ENCODE measurements around the gene SERGEF.

Gene SERGEF

DNA sequence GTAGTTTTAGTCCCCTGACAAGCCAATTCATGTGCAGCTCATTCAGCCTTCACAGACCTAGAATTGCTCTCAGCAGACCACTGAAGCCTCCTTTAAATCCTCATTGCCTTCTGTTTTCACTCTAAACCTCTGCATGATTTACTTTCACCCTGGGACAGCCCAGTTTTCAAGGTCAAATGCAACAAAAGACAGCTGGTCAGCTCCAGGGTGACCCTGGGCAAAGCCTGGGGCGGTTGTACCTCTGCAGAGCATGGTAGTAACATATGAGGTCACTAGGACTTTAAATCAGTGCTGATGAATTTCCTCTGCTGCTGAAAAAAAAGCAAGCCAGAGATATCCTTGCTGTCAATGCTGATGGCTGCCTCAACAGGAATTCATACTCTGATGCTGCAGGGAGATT is 62.2 kb downstream of the SERGEF start:
- DNase-seq, result no peak

DNA sequence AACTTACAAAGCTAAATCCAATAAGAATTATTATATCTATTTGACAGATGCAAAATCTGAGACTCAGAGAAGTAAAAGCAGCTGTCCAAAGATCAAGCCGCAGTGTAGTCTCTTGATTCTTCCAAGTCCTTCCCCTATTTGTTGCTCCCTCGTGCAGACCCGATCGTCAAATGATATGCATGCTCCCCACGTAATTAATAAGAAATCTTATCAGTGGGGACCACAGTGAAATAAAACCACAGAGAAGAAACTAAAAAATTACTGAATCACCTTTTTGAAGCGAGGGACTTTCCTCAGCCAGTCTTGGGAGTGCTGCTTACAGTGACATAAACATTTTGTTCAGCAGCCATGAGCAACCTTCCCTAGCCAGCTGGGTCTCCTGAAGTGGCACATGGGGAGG is 64.6 kb downstream of the SERGEF start:
- DNase-seq, result no peak

DNA sequence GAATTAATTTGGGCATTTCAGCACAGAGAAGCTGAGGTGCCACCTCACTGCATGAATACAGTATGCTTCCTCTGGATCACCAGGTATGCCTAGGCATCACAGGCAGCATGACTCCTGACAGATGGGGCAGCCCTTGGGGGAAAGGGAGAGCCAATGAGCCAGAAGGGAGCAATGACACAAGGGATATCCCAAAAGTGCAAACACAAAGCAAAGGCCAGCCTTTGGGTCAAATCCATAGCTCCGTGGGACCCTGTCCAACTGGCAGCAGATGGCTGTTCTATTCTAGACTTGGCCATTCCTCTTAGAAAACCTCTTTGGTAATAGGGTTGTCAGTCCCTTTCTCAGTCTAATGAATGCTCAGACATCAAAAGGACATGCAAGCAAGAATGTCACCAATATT is 73.3 kb downstream of the SERGEF start:
- no peak for DNase-seq

DNA sequence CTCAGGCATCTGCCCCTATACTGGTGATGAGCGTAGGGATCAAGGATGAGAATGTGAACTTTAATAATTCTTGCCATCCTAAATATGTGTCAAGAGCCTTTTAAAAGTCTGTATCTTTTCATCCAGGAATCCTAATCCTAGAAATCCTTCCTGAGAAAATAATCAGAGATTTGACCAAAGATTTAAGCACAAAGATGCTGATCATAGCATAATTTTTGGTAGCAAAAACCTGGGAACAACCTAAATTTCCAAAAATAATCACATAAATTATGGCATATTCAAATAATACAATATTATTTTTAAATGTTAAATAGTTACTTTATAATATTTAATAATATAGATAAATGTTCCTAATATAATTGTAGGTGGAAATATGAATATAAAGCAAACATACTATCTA is 76.1 kb downstream of the SERGEF start:
- no peak for DNase-seq

DNA sequence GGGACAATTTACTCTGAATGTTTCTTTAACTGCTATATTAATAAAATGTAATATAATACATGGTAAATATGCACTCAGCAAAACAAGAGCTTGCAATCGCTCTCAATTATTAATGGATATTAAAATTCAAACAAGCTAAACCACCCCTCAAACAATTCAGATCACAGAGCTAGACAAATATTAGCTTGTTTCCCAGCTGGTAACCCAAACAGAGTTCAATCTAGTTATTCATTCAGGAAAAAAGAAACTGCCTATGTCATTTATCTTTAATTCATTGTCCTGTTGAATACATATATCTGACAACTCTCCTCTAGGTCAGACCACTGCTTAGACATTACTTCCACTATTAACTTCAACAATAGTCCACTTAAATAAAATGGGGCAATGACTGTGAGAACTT is 78.7 kb downstream of the SERGEF start:
- no peak for DNase-seq

DNA sequence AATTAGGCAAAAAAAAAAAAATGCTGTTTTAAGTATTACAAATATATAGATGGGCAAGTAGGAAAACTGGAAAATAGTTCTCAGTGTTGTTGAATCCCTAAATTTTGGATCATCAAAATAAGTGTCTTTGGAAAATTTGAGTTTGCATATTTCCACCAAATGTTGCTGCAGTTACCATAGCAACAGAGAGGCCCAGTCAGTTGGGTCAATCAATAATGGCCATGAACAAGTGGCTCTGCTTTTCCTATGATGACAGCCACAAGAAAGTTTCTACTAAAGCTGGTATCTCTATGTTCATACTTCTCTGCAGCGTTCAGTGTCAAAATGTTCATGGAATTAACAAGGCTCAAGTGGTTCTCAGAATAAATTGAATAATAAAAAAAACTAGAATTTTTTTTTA is 79.1 kb downstream of the SERGEF start:
- no peak for DNase-seq

DNA sequence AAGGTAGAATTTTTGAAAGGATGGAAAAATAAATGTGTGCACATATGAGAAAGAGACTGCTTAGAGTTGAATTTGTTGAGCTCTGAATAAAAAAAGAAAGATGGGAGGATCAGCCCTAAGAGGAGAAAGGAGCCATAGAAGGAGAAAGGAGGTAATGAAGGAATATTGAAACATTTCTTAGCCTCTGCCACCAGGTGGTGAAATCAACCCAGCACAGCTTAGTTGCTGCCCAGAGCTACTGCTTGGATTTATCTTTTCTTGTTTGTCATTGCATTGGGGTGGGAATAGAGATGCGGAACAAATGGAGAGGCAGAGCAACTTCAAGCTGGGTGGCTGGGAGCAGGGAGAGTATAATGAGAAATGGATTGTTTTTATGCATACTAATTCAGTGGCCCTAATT is 80.4 kb downstream of the SERGEF start:
- DNase-seq, result no peak

DNA sequence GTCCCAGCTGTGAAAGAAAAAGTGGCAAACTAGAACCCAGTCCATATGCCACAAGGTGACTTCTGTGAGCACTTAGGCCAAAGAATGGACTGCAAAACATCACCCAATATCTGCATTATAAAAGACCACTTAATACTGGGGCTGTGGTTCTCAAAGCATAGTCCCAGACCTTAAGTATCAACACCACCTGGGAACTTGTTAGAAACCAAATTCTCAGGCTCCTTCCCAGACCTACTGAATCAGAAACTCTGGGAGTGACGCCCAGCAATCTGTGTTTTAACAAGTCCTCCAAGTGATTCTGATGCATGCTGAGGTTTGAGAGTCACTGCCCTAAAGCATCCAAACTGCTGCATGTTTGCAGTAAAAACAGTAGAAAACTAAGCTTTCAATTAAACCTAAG is 81.3 kb downstream of the SERGEF start:
- DNase-seq, result no peak

DNA sequence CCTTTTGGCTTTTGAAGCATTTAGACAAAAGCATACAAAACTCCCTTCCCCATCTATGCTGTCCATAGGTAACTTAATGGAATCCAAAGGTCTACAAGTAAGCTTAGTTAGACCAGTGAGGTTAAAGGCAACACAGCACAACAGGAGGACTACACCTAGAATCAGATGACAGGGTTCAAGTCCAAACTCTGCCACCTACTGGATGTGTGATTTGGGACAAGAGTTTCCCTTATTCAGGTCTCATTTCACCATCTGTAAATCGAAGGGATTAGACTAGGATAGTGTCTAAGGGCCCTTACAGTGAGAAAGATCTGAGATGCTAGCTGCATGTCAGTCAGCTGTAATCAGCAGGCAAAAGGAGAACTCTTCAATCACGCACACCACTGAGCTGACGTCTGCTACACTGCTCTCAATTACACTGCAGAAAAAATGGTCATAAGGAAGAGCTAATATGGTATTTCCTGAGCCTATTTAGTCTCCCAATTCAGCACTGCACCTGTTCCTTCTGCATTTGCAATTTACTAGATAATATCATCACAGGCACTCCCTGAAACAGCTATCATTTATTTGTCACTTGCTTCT is 82.2 kb downstream of the SERGEF start:
- DNase-seq, result no peak

DNA sequence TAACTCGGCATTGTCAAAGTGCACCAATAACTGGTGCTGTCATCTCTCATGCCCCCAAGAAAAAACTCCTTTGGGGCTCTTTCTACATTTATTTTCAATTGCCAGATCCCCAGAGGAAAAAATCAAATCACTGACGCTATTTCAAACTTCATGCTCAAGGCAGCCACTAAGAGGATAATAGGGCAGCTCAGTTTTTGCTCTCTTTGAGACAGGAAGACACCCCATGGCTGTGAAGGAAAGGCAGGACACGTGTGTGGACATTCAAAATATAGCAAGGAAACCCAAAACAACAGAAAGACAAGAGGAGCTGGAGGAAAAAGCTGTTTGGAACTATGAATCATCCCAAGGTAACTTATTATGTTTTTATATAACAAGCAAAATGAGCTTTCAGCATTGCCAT is 83.7 kb downstream of the SERGEF start:
- DNase-seq, result no peak

DNA sequence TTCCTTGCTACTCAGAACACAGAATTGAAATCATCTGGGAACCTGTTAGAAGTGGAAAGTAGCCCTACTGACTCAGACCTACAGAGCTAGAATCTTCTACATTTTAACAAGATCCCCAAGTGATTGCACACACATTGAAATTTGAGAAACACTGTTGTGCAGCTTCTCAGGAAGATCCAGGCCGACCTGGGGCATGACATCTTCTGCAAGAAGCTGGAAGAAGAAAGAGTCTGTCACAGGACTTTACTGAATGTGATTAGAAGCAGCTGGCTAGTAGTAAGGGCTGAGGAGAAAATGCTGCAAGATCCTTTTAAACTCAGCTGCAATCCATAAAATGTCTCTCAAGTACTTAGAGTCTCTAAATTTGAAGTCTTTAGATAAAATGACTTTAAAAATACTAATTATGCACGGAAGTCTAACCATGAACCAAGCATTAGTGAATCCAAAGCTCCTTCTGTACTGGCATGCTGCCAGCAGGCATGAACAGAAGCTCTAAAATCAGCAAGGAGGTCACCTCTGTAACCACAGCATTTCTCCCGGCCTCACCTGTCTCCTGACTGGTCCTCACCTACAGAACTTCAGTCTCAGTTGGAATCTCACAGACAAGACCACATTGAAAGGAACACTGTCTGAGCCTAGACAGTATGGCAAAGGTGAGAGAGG is 85.0 kb downstream of the SERGEF start:
- DNase-seq, result peak; percentile 57

DNA sequence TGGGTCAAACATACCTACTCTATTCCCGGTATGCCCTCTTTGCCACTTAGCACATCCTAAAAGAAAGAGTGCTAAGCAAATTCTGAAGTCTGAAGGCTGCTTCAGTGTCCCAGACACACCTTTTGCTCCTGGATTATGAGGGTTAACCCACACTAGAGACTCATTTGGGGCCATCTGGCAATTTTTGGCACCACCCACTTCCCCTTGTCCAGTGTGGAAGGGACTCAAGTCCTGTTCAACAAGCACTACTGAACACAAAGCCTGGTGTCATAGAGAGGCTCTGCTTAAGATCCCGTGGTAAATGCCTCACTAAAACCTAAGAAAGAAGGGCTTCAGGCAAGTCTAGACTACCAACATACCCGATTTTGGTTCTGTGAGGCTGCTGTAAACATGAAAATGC is 85.8 kb downstream of the SERGEF start:
- no peak for DNase-seq

DNA sequence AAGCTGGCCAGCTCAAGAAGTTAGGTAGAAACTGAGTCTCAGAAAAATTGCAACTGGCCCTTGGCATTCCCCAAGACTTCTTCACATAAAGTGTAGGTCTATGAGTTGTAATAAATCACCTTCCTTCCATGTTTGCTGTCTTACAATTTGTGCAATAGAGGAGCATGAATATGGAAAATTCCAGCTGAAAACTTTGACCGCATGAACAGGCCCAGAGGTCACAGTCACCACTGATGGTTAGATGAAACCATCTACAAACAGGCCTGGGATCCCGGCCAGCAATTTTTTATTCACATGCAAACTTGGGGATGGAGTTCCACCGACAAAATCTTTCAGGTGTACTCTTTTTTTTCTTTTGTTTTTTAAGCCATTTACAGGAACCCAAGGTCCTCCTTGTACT is 88.1 kb downstream of the SERGEF start:
- no peak for DNase-seq

DNA sequence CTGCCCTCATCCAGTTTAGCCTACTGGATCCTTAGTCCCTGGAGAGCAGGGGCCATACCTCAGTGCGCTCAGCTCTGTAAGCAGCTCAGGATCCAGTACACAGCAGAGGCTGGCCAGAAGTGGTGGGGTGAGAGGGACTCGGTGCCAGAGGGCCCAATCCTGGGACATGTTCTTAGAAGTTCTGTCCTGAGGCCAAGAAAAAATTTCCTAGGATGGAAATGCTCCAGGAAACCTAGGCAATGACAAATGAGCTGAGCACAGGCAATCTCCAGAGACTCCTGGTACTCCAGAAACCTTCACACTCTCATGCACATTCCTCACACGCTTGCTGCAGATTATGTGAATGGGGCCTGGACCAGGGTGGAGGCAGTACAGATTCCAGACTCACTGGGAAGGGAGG is 89.6 kb downstream of the SERGEF start:
- peak; percentile 58 for DNase-seq

DNA sequence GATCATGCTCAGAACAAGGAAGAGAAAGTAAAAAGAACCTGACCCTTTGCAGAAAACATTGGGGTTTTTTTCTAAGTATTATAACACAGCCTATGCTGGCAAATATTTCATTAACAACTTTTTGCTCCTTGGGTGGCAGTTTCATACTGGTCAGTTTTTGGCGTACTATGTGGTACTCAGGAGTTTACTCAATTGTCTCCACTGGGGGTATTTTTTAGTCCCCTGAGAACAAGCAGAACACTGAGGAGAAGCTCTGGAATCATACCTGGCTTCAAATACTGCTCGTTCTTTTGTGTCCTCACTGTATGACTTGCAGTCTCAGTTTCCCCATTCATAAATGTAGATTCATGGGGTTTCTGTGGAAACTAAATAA is 90.4 kb downstream of the SERGEF start:
- no peak for DNase-seq

DNA sequence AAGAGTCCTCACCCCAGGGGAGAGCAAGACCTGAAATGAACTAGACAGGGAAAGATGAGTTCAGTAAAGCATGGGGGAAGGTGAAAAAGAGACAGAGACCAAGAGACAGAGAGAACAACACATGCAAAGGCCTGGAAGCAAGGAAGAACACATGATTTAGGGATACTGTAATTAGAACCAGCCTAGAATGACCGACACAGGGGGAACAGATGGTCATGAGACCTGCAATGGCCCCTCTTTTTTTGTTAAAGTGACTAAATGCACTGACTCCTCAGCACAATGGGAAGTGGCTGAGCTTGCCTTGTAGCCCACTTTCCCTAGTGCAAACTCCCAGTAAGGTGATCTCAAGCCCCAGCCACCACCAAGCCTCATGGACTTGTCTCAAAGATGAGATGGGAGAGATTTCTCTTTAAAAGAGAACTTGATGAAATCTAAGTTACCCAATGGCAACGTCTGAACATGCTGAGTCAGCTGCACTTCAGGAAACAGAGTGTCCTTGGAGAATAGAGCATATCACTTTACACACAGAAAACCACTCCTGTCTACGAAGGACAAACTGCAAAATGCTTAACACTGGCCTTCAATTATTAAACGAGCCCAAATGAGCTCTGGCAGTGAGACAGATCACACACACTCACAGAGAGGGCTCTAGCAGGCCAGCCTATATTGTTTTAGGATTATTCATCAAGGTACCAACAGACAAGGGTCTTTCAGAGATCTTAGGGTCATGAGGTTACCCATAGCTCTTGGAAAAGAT is 91.0 kb downstream of the SERGEF start:
- DNase-seq, result peak; percentile 70

DNA sequence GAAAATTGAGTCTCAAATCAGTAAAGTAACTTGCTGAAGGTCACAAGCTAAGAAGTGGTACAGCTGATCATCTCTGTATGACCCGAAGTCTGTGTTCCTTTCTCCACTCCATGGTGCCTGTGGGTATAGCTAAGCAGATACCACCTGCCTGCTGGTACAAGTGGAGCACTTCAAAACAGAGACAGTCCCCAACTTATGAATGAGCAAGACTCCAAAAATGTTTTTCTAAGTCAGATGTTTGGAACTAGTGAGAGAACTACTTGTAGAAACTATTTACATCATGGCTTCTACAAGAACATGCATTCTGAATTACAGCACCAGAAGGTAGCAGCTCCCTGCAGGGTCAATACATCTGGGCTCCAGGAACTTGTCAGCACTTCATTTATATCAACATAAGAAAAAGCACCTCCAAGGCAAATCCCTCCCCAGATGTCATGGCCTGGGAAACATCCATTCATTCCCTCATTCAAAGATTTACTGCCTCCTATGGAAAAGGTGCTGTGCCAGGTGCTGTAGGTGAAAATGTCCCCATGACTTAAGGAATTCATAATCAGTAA is 94.7 kb downstream of the SERGEF start:
- DNase-seq, result no peak

DNA sequence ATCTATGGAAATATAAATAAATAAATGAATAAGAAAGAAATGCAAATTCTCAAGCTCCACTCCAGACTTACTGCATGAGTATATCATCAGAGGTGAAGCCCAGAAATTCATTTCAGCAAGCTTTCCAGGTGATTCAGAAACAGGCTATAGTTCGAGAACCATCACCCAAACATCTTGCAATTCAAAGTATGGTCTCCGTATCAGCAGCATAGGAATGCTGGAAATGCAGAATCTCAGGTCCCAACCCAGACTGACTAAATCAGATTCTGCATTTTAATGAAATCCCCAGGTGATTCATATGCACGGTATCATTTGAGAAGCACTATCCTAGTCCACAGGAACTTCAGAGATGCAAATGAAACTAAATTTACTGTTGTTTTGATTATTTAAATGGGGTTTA is 95.3 kb downstream of the SERGEF start:
- no peak for DNase-seq

DNA sequence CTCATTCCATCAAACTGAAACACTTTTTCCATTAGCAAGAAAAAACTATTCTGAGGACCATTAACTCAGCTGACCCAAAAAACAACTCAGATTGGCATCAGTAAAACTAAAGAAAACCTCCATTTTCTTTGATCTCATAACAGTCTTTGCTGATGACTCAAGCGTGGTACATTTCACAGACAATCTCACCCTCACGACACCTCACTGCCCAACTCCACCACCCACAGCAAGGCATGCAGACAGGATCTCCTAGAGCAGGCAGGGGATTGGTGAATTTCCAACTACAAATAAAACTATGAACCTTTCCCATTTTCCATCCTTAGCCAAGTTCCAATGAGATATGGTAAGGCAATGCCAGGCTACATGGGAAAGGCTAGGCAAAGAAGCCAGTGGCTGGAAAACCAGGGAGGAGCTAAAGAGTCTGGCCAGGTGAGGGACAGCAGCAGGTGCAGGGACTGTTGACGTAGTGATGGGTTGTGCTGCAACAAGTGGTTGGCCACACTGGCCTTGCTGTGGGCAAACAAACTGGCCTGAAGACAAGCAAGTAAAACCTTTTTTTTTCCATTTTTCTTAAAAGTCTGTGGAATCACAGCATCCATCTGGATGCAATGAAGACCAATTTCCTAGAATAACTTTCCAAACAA is 97.2 kb downstream of the SERGEF start:
- DNase-seq, result no peak

DNA sequence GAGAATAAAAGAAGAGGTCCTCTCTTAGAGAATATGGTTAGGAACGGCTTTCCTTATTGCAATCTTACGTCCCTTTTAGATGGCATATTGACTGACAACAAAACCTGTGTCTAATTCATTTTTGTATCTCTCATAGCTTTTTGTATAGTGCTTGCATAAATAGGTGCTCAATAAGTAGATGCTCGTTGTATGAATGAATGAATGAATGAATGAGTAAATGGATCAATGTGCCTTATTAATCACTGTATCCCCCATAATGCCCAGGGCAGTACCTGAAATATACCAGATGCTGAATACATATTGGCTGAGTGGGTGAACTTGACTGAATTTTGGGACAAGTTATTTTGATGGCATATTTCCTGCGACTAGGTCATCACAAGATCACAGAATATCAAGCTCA is 97.9 kb downstream of the SERGEF start:
- DNase-seq, result no peak

DNA sequence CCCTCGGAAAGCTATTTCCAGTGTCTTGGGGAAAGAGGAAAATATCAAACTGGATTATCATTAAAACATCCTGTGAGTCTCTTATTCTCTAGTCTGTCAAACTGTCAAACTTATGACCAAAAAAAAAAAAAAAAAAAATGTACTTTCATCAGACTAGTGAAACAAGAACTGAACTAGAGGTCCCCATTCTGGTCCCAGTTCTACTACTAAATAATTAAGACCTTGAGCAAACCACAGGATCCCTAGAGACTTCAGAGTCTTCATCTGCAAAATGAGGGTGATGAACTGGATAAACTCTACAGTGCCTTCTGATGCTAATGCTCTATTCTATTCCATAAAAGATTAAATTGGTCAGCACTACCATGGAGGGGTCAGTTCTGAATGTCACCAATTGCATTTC is 105.8 kb downstream of the SERGEF start:
- DNase-seq, result no peak

DNA sequence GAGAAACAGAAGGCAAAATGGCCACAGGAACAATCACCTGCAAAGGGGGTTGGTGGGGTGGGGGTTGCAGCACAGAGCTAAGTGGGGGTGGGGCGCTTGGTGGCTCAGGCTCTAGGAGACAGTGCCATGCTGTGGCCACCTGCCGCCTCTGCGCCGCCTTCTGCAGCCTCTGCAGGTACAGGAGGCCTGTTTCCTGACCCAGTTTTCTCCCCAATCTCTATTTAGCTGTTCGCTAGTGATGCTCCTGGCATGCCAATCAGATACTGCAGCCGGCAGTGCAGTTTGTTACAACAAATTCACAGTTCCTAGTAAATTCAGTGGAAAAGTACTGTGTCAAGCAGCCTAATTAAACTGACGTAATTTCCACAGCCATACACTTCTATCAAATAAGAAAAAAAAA is 106.4 kb downstream of the SERGEF start:
- DNase-seq, result no peak

DNA sequence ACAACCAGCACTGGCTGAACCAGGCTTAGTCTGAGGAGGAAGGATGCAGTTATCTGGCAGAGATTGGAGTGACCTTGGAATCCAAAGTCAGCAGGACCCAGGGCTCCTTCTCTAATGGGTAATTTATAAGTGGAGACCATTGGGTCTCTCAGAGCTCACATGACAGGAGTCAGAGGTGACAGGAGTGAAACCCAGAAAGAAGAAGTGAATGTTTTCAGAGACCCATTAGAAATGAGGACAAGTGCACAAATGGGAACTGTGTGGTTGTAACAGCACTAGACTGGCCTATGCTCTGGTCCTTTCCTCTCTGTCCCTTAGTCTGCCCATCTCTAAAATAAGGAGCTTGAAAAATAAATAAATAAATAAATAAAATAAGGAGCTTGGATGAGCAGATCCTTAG is 107.4 kb downstream of the SERGEF start:
- DNase-seq, result no peak

DNA sequence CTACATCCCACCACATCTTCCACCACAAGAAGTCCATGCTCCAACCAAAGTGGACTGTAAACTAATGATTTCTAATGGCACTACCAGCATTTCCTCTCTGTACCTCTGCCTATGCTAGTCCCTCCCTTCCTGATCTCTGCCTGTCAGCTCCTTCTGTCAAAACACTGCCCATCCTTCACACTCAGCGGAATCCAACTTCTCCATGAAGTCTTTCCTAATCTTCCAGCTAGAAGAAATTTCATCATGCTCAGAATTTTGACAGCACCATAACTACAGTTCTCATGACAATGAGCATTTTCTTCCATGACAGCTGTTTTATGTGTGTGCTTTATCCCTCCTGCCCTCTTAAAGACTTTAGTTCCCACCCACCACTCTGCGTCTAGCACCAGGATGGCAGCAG is 111.4 kb downstream of the SERGEF start:
- DNase-seq, result no peak

Data from fibroblast of skin of right quadriceps (primary cell).